Smooth muscle cell (in vitro differentiated cells): ENCODE results near the gene ANKRD11. TPM values are rescaled to one million over a fixed set of nuclear protein-coding genes. Genes with fewer than 3 reads are reported as not detected.

Experiments used
- DNase-seq: peaks from one replicate; lab custom pipeline; 2025; ENCODE audit not compliant: unreplicated experiment; lab: John Stamatoyannopoulos, UW
- H2AFZ ChIP-seq: fragments of 200-600 bp; sonication (generic); 2 replicates; pipeline ENCODE4 v1.6.0; 2016; ENCODE audit warnings: antibody characterized with exemption, low read depth, mild to moderate bottlenecking
- H3F3A ChIP-seq: fragments of 200-600 bp; sonication (generic); 2 replicates; pipeline ENCODE4 v1.6.0; 2017; ENCODE audit warnings: antibody characterized with exemption, low read depth
- H3K27ac ChIP-seq: fragments of 200-600 bp; sonication (generic); 2 replicates; pipeline ENCODE4 v1.5.1; 2016; ENCODE audit warnings: low read depth, mild to moderate bottlenecking
- H3K27me3 ChIP-seq: fragments of 200-600 bp; sonication (generic); 2 replicates; pipeline ENCODE4 v1.6.1; 2016; ENCODE audit warnings: low read depth, mild to moderate bottlenecking
- H3K36me3 ChIP-seq: fragments of 200-600 bp; sonication (generic); 2 replicates; pipeline ENCODE4 v1.5.1; 2016; ENCODE audit warnings: low read depth
- H3K4me1 ChIP-seq: fragments of 200-600 bp; sonication (generic); 2 replicates; pipeline ENCODE4 v1.5.1; 2016; ENCODE audit warnings: low read depth
- H3K4me2 ChIP-seq: fragments of 200-600 bp; sonication (generic); 2 replicates; pipeline ENCODE4 v1.6.0; 2016; ENCODE audit warnings: mild to moderate bottlenecking
- H3K4me3 ChIP-seq: fragments of 200-600 bp; sonication (generic); 2 replicates; pipeline ENCODE4 v1.5.1; 2016; ENCODE audit warnings: mild to moderate bottlenecking
- H3K79me2 ChIP-seq: fragments of 200-600 bp; sonication (generic); 2 replicates; pipeline ENCODE4 v1.6.0; 2016; ENCODE audit warnings: low read depth, mild to moderate bottlenecking
- H3K9ac ChIP-seq: fragments of 200-600 bp; sonication (generic); 2 replicates; pipeline ENCODE4 v1.6.0; 2016; ENCODE audit warnings: low read depth
- H3K9me3 ChIP-seq: fragments of 200-600 bp; sonication (generic); replicated peaks from 2 replicates; pipeline ENCODE4 v1.5.1; 2016; ENCODE audit warnings: low read depth
- H4K20me1 ChIP-seq: fragments of 200-600 bp; sonication (generic); 2 replicates; pipeline ENCODE4 v1.6.0; 2016; ENCODE audit warnings: low read depth
- WGBS: methylation state at CpG from one replicate; pipeline ENCODE4 v1.1.7; 2016; ENCODE audit warnings: low lambda C conversion rate; 5-methylcytosine and 5-hydroxymethylcytosine counted together
- polyA plus RNA-seq: library from polyadenylated mRNA; unstranded; fragments of >200 nt; fragmentation: Nextera tagmentation; extraction: Ambion mirVana; gene quantifications from 2 replicates; pipeline ENCODE4 v1.2.1, GENCODE V29; 2016
- total RNA-seq: library from RNA; depleted of rRNA; stranded (reverse); fragments of >200 nt; gene quantifications from 2 replicates; pipeline ENCODE4 v1.2.3, GENCODE V29; 2014
- TF ChIP-seq, protein P1 (sequence below): fragments of 200-600 bp; sonication (generic); IDR thresholded peaks from 2 replicates; pipeline ENCODE4 v1.5.1; 2017; ENCODE audit warnings: borderline replicate concordance, mild to moderate bottlenecking, antibody characterized with exemption; ENCODE audit not compliant: insufficient read depth, poor library complexity, severe bottlenecking

The ANKRD11 gene
- total and polyA plus RNA-seq, 2 experiments from 2014 or later = 31.5 to 105 TPM

GRCh38 chr16:89418352-89418751 lies 72.0 kb downstream of the ANKRD11 start:
- Histone ChIP-seq H3K4me1 (no peaks in the 10 kb centered on the region), H3K27me3 (no peaks in the 10 kb centered on the region), H3K36me3 (no peaks in the 10 kb centered on the region), H3K9me3 (no peaks in the 10 kb centered on the region), H2AFZ (no peak overlapping the region), H3F3A (peaks cover 14% of the 10 kb centered on the region), H3K79me2 (peaks cover 88% of the 10 kb centered on the region), H3K9ac (no peak overlapping the region), H3K27ac (no peak overlapping the region), H3K4me3 (no peak overlapping the region), H4K20me1 (peaks cover 98% of the 10 kb centered on the region), H3K4me2 (no peak overlapping the region)
- DNase-seq = no peak
- TF ChIP-seq, protein P1, sequence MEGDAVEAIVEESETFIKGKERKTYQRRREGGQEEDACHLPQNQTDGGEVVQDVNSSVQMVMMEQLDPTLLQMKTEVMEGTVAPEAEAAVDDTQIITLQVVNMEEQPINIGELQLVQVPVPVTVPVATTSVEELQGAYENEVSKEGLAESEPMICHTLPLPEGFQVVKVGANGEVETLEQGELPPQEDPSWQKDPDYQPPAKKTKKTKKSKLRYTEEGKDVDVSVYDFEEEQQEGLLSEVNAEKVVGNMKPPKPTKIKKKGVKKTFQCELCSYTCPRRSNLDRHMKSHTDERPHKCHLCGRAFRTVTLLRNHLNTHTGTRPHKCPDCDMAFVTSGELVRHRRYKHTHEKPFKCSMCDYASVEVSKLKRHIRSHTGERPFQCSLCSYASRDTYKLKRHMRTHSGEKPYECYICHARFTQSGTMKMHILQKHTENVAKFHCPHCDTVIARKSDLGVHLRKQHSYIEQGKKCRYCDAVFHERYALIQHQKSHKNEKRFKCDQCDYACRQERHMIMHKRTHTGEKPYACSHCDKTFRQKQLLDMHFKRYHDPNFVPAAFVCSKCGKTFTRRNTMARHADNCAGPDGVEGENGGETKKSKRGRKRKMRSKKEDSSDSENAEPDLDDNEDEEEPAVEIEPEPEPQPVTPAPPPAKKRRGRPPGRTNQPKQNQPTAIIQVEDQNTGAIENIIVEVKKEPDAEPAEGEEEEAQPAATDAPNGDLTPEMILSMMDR = no peak
- 91% methylated on average over 7 of the region's 7 CpGs for WGBS

DNA sequence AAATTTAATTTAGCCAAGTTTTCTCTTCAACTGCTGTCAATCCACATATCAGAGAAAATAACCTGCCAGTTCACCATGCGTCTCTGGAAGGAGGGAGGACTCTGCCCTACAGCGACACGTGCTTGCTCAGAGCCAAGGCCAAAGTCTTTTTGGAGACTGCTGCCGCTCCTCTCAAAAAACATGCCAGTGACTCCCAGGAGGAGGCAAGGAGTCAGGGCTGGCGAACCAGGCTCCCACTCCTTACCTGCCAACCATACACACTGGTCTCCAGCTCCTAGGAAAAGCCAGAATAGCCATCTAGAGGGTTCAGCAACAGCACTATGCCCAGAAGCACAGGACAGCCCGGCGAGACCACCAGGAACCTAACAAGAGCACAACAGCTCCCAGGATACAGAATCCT lies 73.0 kb downstream of the ANKRD11 start:
- WGBS = 97% methylated on average over 7 of the region's 7 CpGs
- Histone ChIP-seq H3K27ac (no peak overlapping the region), H2AFZ (no peak overlapping the region), H3F3A (peaks cover 14% of the 10 kb centered on the region), H3K4me2 (no peak overlapping the region), H3K9me3 (no peaks in the 10 kb centered on the region), H3K36me3 (no peaks in the 10 kb centered on the region), H4K20me1 (peaks cover 98% of the 10 kb centered on the region), H3K79me2 (peaks cover 95% of the 10 kb centered on the region), H3K4me3 (no peak overlapping the region), H3K27me3 (no peaks in the 10 kb centered on the region), H3K9ac (no peak overlapping the region), H3K4me1 (peaks cover 10% of the 10 kb centered on the region)
- TF ChIP-seq, protein P1 = no peak
- DNase-seq = no peak

DNA sequence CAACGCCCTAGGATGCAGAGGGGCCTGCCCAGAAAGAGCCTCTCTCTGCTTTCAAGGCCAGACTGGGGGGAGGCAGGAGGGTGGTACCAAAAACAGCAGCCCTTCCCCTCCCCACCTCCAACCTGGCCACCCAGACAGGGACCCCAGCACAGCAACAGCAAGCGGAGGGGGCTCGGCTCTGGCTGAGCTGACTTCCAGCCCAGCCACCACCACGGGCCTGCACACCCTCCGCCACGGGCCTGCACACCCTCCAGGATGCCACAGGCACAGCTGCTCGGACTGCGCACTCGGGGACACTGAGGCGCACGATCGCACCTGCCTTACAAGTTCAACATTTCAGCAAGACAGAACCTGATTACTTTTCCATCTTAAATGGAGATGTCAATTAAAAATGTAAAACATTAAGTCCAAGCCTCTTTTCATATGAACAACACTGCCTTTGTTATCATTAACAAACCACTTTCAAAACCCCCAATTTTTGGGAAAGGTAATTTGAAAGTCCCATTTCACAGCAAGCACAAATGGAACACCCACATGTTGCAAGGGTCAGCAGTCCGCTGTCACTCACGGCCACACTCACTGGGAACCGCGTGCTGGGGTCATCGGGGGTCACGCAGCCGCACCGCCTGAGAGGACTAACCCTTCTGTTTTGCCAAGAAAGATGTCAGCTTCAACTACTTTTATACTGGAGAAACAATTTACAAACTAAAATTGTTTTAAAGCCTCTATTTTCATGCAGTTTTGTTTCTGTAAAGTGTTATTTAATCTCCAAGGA lies 76.4 kb downstream of the ANKRD11 start:
- Histone ChIP-seq H3K9ac (no peak overlapping the region), H3K4me2 (no peak overlapping the region)
- WGBS = 96% methylated on average over 20 of the region's 20 CpGs

More for the DNA sequence above, 76.4 kb downstream of the ANKRD11 start:
- Histone ChIP-seq H3K36me3 (no peaks in the 10 kb centered on the region), H3F3A (peaks cover 14% of the 10 kb centered on the region), H3K27me3 (no peaks in the 10 kb centered on the region), H3K9me3 (no peaks in the 10 kb centered on the region), H3K27ac (no peak overlapping the region), H3K4me1 (peaks cover 24% of the 10 kb centered on the region), H4K20me1 (peaks cover 100% of the 10 kb centered on the region), H2AFZ (no peak overlapping the region), H3K79me2 (peaks cover 100% of the 10 kb centered on the region), H3K4me3 (no peak overlapping the region)
- TF ChIP-seq, protein P1 = no peak
- DNase-seq = no peak
